H1 (cell line): ENCODE results near the gene SRSF2. TPM values are rescaled to one million over a fixed set of nuclear protein-coding genes. Genes with fewer than 3 reads are reported as not detected.

Source experiments
- CTCF ChIA-PET: fragments of 300-600 bp; sonication (Branson Sonifier 250); formaldehyde crosslinking; loops from one replicate; lab custom pipeline; 2021; ENCODE audit not compliant: partially characterized antibody; lab: Charles Lee
- POLR2A ChIA-PET: fragments of 300-600 bp; sonication (Branson Sonifier 250); formaldehyde crosslinking; loops from one replicate; lab custom pipeline; 2021; ENCODE audit warnings: inconsistent platforms; ENCODE audit not compliant: partially characterized antibody; lab: Charles Lee
- DNase-seq, 2 experiments: peaks; one replicate each; pipeline versions ENCODE4 v3.0.0 to v3.0.0-alpha.2; 2010 to 2022; ENCODE audit warnings: low spot score in 2 of 2, low read depth in 1 of 2, mixed read lengths in 1 of 2
- FAIRE-seq: peaks from 2 replicates; lab custom pipeline; 2011; peaks lifted over from hg19 to GRCh38; lab: Jason Lieb, UNC
- H2AFZ ChIP-seq: 2 replicates; pipeline ENCODE4 v1.8.1; 2012; ENCODE audit warnings: low read length, inconsistent platforms
- H2AK5ac ChIP-seq: 2 replicates; pipeline ENCODE4 v1.6.1; 2013; ENCODE audit warnings: low read depth, low read length
- H2BK120ac ChIP-seq: replicated peaks from 2 replicates; pipeline ENCODE3; 2013; ENCODE audit warnings: low read depth, low read length, inconsistent platforms
- H2BK12ac ChIP-seq: 2 replicates; pipeline ENCODE4 v1.6.1; 2013; ENCODE audit warnings: low read depth, low read length
- H2BK15ac ChIP-seq: 2 replicates; pipeline ENCODE4 v1.6.1; 2013; ENCODE audit warnings: low read length
- H2BK20ac ChIP-seq: 2 replicates; pipeline ENCODE4 v1.6.1; 2013; ENCODE audit warnings: low read length
- H2BK5ac ChIP-seq: 2 replicates; pipeline ENCODE4 v1.6.1; 2013; ENCODE audit warnings: low read depth, low read length
- H3K14ac ChIP-seq: 2 replicates; pipeline ENCODE4 v1.6.1; 2013; ENCODE audit warnings: inconsistent platforms; ENCODE audit not compliant: insufficient read length
- H3K18ac ChIP-seq: 2 replicates; pipeline ENCODE4 v1.6.1; 2013; ENCODE audit warnings: low read length; ENCODE audit errors: extremely low read depth
- H3K23ac ChIP-seq: 2 replicates; pipeline ENCODE4 v1.6.1; 2013; ENCODE audit warnings: inconsistent platforms; ENCODE audit not compliant: insufficient read length
- H3K23me2 ChIP-seq: 2 replicates; pipeline ENCODE4 v1.6.1; 2013; ENCODE audit warnings: low read depth, low read length
- H3K27ac ChIP-seq: 2 replicates; pipeline ENCODE4 v1.6.1; 2011; ENCODE audit warnings: low read depth, low read length, inconsistent platforms
- H3K27me3 ChIP-seq, 4 experiments: replicated peaks in 1 of 4; 1 replicate in 1 of 4; 2 replicates in 3 of 4; pipeline versions ENCODE4 v1.6.1 to v1.8.1; 2011 to 2013; ENCODE audit warnings: low read length in 3 of 4, mild to moderate bottlenecking in 3 of 4, inconsistent platforms in 2 of 4, mixed read lengths in 2 of 4, moderate library complexity in 1 of 4; ENCODE audit not compliant: control insufficient read depth in 3 of 4, insufficient read depth in 3 of 4; ENCODE audit errors: extremely low read depth in 1 of 4
- H3K36me3 ChIP-seq, 4 experiments: 2 replicates each; pipeline versions ENCODE4 v1.6.1 to v1.8.1; 2011 to 2013; ENCODE audit warnings: mild to moderate bottlenecking in 4 of 4, low read length in 3 of 4, moderate library complexity in 2 of 4, control low read depth in 1 of 4, inconsistent platforms in 1 of 4; ENCODE audit not compliant: insufficient read depth in 4 of 4, control insufficient read depth in 2 of 4
- H3K4ac ChIP-seq: replicated peaks from 2 replicates; pipeline ENCODE3; 2013; ENCODE audit warnings: low read length, low read depth, mixed read lengths, inconsistent platforms; ENCODE audit not compliant: insufficient read length
- H3K4me1 ChIP-seq, 4 experiments: replicated peaks in 1 of 4; 1 replicate in 1 of 4; 2 replicates in 3 of 4; pipeline versions ENCODE4 v1.6.1 to v1.8.1; 2011 to 2013; ENCODE audit warnings: low read length in 3 of 4, inconsistent platforms in 2 of 4, mixed read lengths in 1 of 4; ENCODE audit not compliant: insufficient read depth in 4 of 4, control insufficient read depth in 3 of 4
- H3K4me2 ChIP-seq, 2 experiments: 2 replicates each; pipeline versions ENCODE4 v1.6.1 to v1.8.1; 2011 to 2013; ENCODE audit warnings: low read depth in 2 of 2, low read length in 2 of 2, control low read depth in 1 of 2, inconsistent platforms in 1 of 2, mild to moderate bottlenecking in 1 of 2; ENCODE audit not compliant: insufficient read depth in 1 of 2
- H3K4me3 ChIP-seq, 4 experiments: fragments of 200-600, 300-600 bp in 1 of 4; sonication (generic), shearing (Covaris generic), sonication (Bioruptor Twin) in 1 of 4; 2 replicates each; pipeline versions ENCODE4 v1.5.1 to v1.8.1; 2011 to 2016; ENCODE audit warnings: low read length in 4 of 4, low read depth in 3 of 4, control low read depth in 2 of 4, inconsistent platforms in 2 of 4, mild to moderate bottlenecking in 2 of 4, mixed read lengths in 1 of 4, moderate library complexity in 1 of 4; ENCODE audit not compliant: insufficient read depth in 2 of 4; ENCODE audit errors: extremely low read depth in 1 of 4
- H3K56ac ChIP-seq: replicated peaks from 2 replicates; pipeline ENCODE3; 2013; ENCODE audit warnings: low read depth, mild to moderate bottlenecking, mixed read lengths, low read length, inconsistent platforms; ENCODE audit not compliant: insufficient read length
- H3K79me1 ChIP-seq: 2 replicates; pipeline ENCODE4 v1.6.1; 2013; ENCODE audit warnings: low read depth, low read length, control low read depth
- H3K79me2 ChIP-seq, 2 experiments: 2 replicates each; pipeline versions ENCODE4 v1.6.1 to v1.8.1; 2012 to 2013; ENCODE audit warnings: low read length in 2 of 2, mild to moderate bottlenecking in 2 of 2, inconsistent platforms in 1 of 2; ENCODE audit not compliant: insufficient read depth in 2 of 2, control insufficient read depth in 1 of 2
- H3K9ac ChIP-seq, 4 experiments: replicated peaks in 1 of 4; 1 replicate in 1 of 4; 2 replicates in 3 of 4; pipeline versions ENCODE4 v1.6.1 to v1.8.1; 2011 to 2013; ENCODE audit warnings: low read depth in 3 of 4, low read length in 3 of 4, control low read depth in 2 of 4, mild to moderate bottlenecking in 2 of 4, moderate library complexity in 2 of 4, inconsistent platforms in 1 of 4; ENCODE audit errors: extremely low read depth in 1 of 4
- H3K9me3 ChIP-seq, 2 experiments: 2 replicates each; pipeline versions ENCODE4 v1.6.1 to v1.8.1; 2012 to 2013; ENCODE audit warnings: mild to moderate bottlenecking in 2 of 2, moderate library complexity in 2 of 2, control low read depth in 1 of 2, inconsistent platforms in 1 of 2, low read depth in 1 of 2, low read length in 1 of 2, mixed read lengths in 1 of 2; ENCODE audit not compliant: insufficient read depth in 2 of 2
- H4K20me1 ChIP-seq, 2 experiments: replicated peaks in 1 of 2; 2 replicates each; pipeline versions ENCODE3 to v1.8.1; 2011 to 2013; ENCODE audit warnings: inconsistent platforms in 2 of 2, low read length in 2 of 2, mild to moderate bottlenecking in 1 of 2; ENCODE audit not compliant: insufficient read depth in 2 of 2, control insufficient read depth in 1 of 2
- H4K5ac ChIP-seq: 2 replicates; pipeline ENCODE4 v1.6.1; 2013; ENCODE audit warnings: low read length, low read depth, mixed read lengths, inconsistent platforms; ENCODE audit not compliant: insufficient read length
- H4K8ac ChIP-seq: 2 replicates; pipeline ENCODE4 v1.8.0; 2013; ENCODE audit warnings: mild to moderate bottlenecking, moderate library complexity, low read length, inconsistent platforms; ENCODE audit not compliant: insufficient read depth; ENCODE audit errors: extremely low read depth
- H4K91ac ChIP-seq: replicated peaks from 2 replicates; pipeline ENCODE3; 2013; ENCODE audit warnings: low read length, mixed read lengths, inconsistent platforms; ENCODE audit not compliant: insufficient read length
- ASH2L ChIP-seq: fragments of 200-600, 300-600 bp; sonication (generic); IDR thresholded peaks from one replicate; pipeline ENCODE4 v1.7.1; 2017; ENCODE audit warnings: low read length
- E2F6 ChIP-seq: IDR thresholded peaks from 2 replicates; pipeline ENCODE4 v1.6.1; 2012; ENCODE audit warnings: inconsistent platforms
- EZH2 ChIP-seq: fragments of 200-600 bp; sonication (generic); IDR thresholded peaks from 2 replicates; pipeline ENCODE4 v1.7.1; 2012; ENCODE audit warnings: low read depth, mild to moderate bottlenecking, moderate library complexity, low read length, inconsistent platforms; ENCODE audit not compliant: severe bottlenecking
- KDM4A ChIP-seq: IDR thresholded peaks from one replicate; pipeline ENCODE4 v1.7.1; 2012; ENCODE audit warnings: low read depth, mild to moderate bottlenecking, moderate library complexity, low read length, inconsistent platforms; ENCODE audit not compliant: severe bottlenecking
- NRF1 ChIP-seq: IDR thresholded peaks from 2 replicates; pipeline ENCODE4 v1.6.1; 2011; ENCODE audit warnings: mild to moderate bottlenecking, low read depth, low read length, improper control_type of control experiment
- RNF2 ChIP-seq: fragments of 200-900, 300-1000 bp; sonication (generic); IDR thresholded peaks from 2 replicates; pipeline ENCODE4 v1.7.1; 2016; ENCODE audit warnings: borderline replicate concordance, low read depth, mild to moderate bottlenecking, antibody characterized with exemption, low read length; ENCODE audit not compliant: poor library complexity, severe bottlenecking; ENCODE audit errors: missing control alignments
- SIN3A ChIP-seq, 2 experiments: IDR thresholded peaks in 1 of 2; conservative IDR thresholded peaks in 1 of 2; 2 replicates each; pipeline ENCODE4 v1.6.1; 2011 to 2012; ENCODE audit warnings: low read length in 2 of 2, improper control_type of control experiment in 1 of 2, low read depth in 1 of 2, mild to moderate bottlenecking in 1 of 2
- SP1 ChIP-seq: IDR thresholded peaks from 2 replicates; pipeline ENCODE4 v1.6.1; 2011; ENCODE audit warnings: low read depth, low read length
- TAF7 ChIP-seq: optimal IDR thresholded peaks from 2 replicates; pipeline ENCODE3; 2011; ENCODE audit warnings: low read depth, mild to moderate bottlenecking, inconsistent platforms, low read length, moderate library complexity, borderline replicate concordance
- TBP ChIP-seq: IDR thresholded peaks from 2 replicates; pipeline ENCODE4 v1.6.1; 2011; ENCODE audit warnings: low read depth, low read length, improper control_type of control experiment
- WGBS, 2 experiments: shearing (Covaris generic) in 1 of 2; methylation state at CpG; one replicate each; pipeline versions ENCODE4 v1.1.6 to v1.1.7; 2013 to 2015; ENCODE audit warnings: low lambda C conversion rate in 2 of 2, mixed read lengths in 2 of 2, inconsistent platforms in 1 of 2, low coverage in 1 of 2, missing lambda C conversion rate in 1 of 2; ENCODE audit not compliant: insufficient replicate concordance in 2 of 2, insufficient coverage in 1 of 2, insufficient read length in 1 of 2; ENCODE audit errors: extremely low coverage in 1 of 2, missing lambda C conversion rate in 1 of 2; 5-methylcytosine and 5-hydroxymethylcytosine counted together
- polyA plus RNA-seq, 7 experiments: library from polyadenylated mRNA; depleted of rRNA in 3 of 7; stranded (reverse) in 5 of 7; unstranded in 2 of 7; fragments of >200 nt in 5 of 7; fragments of 200-250 nt in 2 of 7; gene quantifications; 1 replicate in 5 of 7; 2 replicates in 1 of 7; 4 replicates in 1 of 7; pipeline versions ENCODE4 v1.2.1 to v1.2.3, GENCODE V29; 2011 to 2013; ENCODE audit warnings: missing spikeins in 2 of 7, mixed read lengths in 2 of 7
- total RNA-seq: library from RNA; stranded (reverse); fragmentation: NEBNext Ultra II Directional; extraction: Animal tissue kit (Norgen Biotek cat#: 25700); gene quantifications from 2 replicates; pipeline ENCODE4 v1.2.1, GENCODE V29; 2021

SRSF2 gene
- total and polyA plus RNA-seq, 2 of the 8 experiments (the other 6 are each of a cell fraction or from before 2014, with no cell fraction given) = 397 to 401 TPM

GRCh38 chr17:76738468-76738850, 1.3 kb upstream of the SRSF2 start:
- WGBS, 2 experiments = 38% methylated on average over 7 of the region's 7 CpGs; no CpG with 5 or more reads in 1 of the 2 experiments
- CTCF ChIA-PET = interaction anchor here (1.2 to 1.6 kb wide), 2 partner anchors 104 to 201 kb away, joined by 3 read pairs; no protein-coding TSS in a partner anchor
- POLR2A ChIA-PET = interaction anchor here (0.7 to 9.2 kb wide), 12 partner anchors 8 to 186 kb away, joined by 3 to 181 read pairs (median 9); partner anchors contain the start of genes JMJD6, METTL23 and MXRA7
- Histone ChIP-seq H3K4me3 (peak overlapping the region; percentile 74 to 99 (median 88)), H2BK120ac (no peak overlapping the region), H3K27me3 (no peaks in the 10 kb centered on the region), H3K4me1 (peaks cover 3 to 12% (median 7%) of the 10 kb centered on the region in 4 experiments; a peak in 6 of 7 replicates), H3K56ac (no peak overlapping the region), H4K91ac (no peak overlapping the region), H2AK5ac (no peak overlapping the region), H3K4ac (no peak overlapping the region), H3K79me1 (no peaks in the 10 kb centered on the region), H3K23ac (no peak overlapping the region), H4K8ac (no peak overlapping the region), H3K9me3 (no peaks in the 10 kb centered on the region), H2BK12ac (no peak overlapping the region), H3K18ac (no peak overlapping the region), H2BK15ac (no peak overlapping the region), H3K23me2 (peaks cover 9% of the 10 kb centered on the region; the same call in 1 of the 2 replicates), H3K9ac (peak overlapping the region in 3 of 4 experiments; percentile 42 to 100 (median 91); a peak in 5 of 7 replicates), H4K20me1 (peaks cover 13 to 17% of the 10 kb centered on the region in 2 experiments), H3K79me2 (peaks cover 16 to 52% of the 10 kb centered on the region in 2 experiments), H3K36me3 (peaks cover 14 to 34% (median 27%) of the 10 kb centered on the region in 4 experiments), H4K5ac (no peak overlapping the region), H3K14ac (no peak overlapping the region), H3K27ac (no peak overlapping the region), H3K4me2 (peak overlapping the region; percentile 88 to 95), H2AFZ (no peak overlapping the region), H2BK20ac (no peak overlapping the region), H2BK5ac (no peak overlapping the region)
- TF ChIP-seq TAF7 (no peak), KDM4A (no peak), E2F6 (no peak), TBP (no peak), EZH2 (no peak), SP1 (no peak), SIN3A (conservative IDR thresholded peaks at IDR 0.05 in 1 of 2, IDR thresholded peaks at IDR 0.05 in 1 of 2; ENCODE audit: low read depth in 1 of 2, low read length in 2 of 2) (no peak), NRF1 (no peak), ASH2L (no peak), RNF2 (no peak)
- FAIRE-seq (no peak), DNase-seq (no peak)
